Peyer's patch (tissue), 4 donors: ENCODE results near the gene TRMT10B.

ENCODE experiments used
- POLR2A ChIP-seq, 2 donors: fragments of 450-650 bp; IDR thresholded peaks; one replicate each; pipeline ENCODE4 v1.5.1; 2017; ENCODE audit warnings: antibody characterized with exemption in 2 of 2, mild to moderate bottlenecking in 2 of 2, moderate library complexity in 2 of 2
- TF ChIP-seq, protein P1 (sequence below), 6 experiments: fragments of 450-650 bp in 4 of 6; fragments of 200-600 bp in 2 of 6; sonication (generic) in 1 of 6; IDR thresholded peaks; one replicate each; pipeline ENCODE4 v1.5.1; 2017 to 2019; ENCODE audit warnings: antibody characterized with exemption in 6 of 6, mild to moderate bottlenecking in 3 of 6, moderate library complexity in 1 of 6

DNA sequence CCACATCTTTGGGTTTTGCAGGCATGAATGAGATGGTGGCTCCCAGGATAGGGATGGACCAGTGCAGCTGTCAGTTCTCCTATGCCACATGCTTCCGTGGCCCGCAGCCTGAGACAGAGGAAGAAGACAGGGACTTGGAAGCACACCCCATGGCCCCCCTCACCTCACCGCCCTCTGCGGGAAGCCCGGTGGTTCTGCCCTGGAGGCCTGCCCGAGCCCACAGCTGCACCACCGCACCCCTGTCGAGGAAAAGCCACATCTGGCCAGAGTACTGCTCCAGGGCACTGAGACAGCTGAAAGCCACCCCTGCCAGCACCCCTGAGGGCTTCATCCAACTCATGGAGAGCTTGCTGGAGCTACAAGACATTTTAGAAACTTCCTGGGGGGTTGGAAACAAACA, 7.6 kb upstream of the TRMT10B start:
- TF ChIP-seq, protein P1, sequence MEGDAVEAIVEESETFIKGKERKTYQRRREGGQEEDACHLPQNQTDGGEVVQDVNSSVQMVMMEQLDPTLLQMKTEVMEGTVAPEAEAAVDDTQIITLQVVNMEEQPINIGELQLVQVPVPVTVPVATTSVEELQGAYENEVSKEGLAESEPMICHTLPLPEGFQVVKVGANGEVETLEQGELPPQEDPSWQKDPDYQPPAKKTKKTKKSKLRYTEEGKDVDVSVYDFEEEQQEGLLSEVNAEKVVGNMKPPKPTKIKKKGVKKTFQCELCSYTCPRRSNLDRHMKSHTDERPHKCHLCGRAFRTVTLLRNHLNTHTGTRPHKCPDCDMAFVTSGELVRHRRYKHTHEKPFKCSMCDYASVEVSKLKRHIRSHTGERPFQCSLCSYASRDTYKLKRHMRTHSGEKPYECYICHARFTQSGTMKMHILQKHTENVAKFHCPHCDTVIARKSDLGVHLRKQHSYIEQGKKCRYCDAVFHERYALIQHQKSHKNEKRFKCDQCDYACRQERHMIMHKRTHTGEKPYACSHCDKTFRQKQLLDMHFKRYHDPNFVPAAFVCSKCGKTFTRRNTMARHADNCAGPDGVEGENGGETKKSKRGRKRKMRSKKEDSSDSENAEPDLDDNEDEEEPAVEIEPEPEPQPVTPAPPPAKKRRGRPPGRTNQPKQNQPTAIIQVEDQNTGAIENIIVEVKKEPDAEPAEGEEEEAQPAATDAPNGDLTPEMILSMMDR (IDR thresholded peaks at IDR 0.05): no peak
- no peak for TF ChIP-seq POLR2A (IDR thresholded peaks at IDR 0.05)
